GM20431 (cell line): Measurements from ENCODE around the gene GLRX2.

Source experiments
- in situ Hi-C: fragments of 300-500 bp; cut with MseI, MboI; formaldehyde crosslinking; loops from one replicate; pipeline ENCODE4 v1.15.0; 2020; ENCODE audit warnings: low sequenced_read_pairs; ENCODE audit not compliant: unreplicated experiment

Gene GLRX2

DNA sequence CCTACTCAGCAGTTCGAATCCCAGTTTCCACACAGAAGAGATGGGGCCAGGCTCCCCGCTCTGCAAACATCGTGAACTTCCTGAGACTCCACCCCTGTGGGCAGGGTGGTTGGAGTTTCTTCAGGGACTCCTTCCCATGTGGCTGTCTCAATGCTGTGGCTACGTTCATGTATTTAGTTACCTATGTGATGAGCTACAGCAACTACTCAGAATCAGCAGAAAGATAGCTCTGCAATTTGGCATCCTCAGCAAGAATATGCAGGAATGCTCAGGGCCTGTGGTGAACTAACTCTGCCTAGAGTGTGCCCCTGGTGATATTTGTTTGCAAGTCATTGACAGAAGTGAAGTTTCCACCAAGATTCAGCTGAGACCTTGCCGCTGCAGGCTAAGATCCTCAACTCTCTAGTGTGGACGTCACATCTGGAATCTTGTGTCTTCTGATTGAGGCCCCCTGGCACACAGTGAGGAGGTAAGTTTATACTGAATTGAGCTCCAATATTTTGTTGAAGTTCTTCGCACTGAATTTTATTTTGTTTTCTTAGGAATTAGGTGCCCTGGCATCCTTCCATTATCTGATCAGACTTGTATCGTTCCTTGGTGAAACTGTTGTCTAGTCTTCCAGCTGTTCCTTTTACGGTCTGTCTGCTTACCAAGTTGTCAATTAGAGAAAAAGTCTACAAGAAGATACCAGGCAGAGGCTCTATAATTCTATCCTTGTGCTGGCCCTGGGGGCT lies 8.2 kb upstream of the GLRX2 start:
- in situ Hi-C loops = no loop called here

DNA sequence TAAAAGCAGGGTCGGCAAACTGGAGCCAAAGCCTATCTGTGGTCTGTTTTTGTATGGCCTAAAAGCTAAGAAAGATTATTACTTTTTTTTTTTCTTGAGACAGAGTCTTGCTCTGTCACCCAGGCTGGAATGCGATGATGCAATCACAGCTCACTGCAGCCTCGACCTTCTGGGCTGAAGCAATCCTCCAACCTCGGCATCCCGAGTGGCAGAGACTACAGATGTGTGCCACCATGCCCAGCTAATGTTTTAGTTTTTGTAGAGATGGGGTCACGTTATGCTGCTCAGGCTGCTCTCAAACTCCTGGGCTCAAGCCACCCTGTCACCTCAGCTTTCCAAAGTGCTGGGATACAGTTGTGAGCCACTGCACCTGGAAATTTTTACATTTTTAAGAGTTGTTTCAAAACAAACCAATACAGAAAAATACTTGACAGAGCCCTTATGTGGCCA lies 6.5 kb upstream of the GLRX2 start:
- in situ Hi-C loops = no loop called here

DNA sequence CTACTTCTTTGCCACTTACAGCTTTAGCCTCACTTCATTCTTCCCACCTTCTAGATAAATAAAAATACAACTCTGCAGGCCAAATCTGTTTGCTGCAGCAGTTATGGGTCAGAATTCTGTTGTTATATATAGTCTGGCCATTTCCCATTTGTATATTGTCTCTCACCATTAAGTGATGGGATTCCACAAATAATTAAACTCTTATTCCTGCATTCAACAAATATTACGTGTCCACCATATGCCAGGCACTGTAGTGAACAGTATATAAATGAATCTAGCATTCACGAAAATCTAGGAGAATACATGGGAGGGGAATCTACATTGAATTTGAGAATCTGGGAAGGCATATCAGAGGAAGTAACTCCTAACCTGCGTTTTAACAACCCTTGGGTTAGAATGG lies 5.7 kb upstream of the GLRX2 start:
- in situ Hi-C loops = no loop called here

DNA sequence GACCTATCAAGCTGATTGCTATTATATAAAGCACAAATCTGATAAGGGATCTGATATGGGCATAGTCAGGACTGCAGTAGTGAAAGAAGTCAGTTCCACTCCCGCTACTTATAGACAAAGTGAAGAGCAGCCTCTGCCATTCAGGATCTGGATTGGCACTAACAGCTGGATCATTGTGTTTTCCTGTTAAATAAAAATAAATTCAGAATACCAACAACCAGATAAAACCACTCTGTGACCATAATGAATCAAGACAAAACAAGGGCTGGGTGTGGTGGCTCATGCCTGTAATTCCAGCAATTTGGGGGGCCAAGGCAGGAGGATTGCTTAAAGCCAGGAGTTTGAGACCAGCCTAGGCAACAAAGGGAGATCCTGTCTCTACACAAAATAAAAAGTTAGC lies 5.0 kb upstream of the GLRX2 start:
- in situ Hi-C loops = no loop called here

DNA sequence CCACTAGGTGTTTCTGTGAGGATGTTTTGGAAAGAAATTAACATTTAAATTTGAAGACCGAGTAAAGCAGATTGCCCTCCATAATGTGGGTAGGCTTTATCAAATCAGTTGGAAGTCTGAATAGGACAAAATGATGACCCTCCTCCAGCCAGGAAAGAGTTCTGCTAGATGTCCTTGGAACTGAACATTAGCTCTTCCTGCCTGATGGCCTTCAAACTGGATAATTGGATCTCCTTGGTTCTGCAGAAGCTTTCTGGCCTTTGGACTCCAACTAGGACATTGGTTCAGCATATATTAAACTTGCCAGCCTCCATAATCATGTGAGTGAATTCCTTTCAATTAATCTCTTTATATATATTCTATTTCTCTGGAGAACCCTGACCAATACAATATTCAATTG lies 4.4 kb upstream of the GLRX2 start:
- in situ Hi-C loops = no loop called here

DNA sequence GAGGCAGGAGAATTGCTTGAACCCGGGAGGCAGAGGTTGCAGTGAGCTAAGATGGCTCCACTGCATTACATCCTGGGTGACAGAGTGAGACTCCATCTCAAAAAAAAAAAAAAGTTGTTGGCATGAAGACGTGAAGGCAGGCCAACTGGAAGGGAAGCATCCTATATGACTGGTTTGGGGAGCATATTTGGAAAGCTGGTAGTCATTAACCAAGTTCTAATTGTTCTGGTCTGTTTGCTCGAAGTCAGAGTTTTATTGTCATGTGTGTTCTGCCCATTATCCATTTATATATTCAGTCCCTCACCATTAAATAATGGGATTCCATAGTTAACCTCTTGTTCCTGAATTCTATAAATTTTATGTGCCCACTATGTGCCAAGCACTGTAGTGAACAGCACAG lies 3.3 kb upstream of the GLRX2 start:
- in situ Hi-C loops = no loop called here

DNA sequence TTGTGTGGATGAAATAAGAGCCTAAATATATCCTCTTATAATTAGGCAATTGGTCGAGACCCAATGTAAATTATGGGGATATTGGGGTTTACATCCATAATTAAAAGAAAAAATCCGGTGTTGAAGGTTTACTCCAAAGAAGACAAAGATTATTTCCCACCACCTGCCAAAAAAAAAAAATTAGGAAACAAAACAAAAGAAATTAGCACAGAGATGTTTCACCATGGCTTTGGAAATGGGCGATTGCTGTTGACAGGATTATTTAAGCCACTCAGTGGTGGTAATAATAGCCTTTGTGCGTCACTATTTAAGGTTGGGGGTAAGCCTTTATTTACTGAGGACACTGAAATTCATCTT lies 585 bp upstream of the GLRX2 start:
- in situ Hi-C loops = no loop called here

DNA sequence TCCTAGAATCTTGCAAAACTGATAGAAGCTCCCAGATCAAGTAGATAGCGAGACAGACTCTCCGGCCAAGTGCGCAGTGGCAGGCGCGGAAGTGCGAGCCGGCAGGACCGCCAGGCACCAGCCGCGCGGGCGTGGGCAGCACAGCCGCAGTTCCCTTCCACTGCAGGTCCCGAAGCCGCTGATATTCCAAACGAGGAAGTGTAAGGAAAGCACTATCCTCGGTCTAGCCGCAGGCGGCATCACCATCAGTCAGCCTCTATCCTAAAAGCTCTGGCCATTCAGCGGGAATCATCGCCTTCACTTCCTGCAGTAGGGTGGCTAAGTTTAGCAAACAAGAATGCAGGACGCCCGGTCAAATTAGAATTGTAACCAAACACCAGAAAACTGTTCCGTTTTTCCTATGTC lies 710 bp downstream of the GLRX2 start:
- in situ Hi-C loops = no loop called here

DNA sequence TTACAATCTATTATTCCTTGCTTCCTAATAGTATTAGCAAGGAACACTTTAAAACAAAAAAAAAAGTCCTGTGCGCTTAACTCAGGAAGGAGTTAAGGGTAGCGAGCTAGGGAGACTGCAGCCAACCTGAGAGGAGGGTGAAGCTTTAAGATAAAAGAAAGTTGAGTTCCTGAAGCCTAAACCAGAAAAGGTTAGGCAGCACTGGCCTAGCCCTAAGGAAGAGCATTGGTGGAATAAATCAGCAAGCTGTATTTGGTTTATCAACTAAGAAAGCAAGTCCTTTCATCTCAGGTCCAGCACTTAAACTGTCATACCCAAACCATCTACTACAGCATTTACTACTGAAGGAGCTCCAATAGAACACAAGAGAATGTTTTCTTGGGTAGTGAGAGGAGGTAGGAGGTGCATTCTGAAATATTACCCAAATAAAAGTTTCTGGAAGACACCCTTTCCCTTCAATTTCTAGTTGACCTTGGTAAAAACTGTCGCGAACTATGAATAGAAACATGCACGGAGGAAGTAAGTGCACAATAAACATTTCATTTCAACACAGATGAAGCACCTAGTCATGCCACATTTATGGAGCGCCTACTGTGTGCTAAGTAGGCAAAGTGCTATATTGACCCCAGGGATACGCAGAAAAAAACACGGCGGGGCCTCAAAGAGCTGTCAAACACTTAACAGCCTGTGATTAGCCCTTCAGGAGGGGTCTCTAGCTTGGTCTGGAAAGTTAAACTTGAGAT lies 1.3 kb downstream of the GLRX2 start:
- in situ Hi-C loops = no loop called here

DNA sequence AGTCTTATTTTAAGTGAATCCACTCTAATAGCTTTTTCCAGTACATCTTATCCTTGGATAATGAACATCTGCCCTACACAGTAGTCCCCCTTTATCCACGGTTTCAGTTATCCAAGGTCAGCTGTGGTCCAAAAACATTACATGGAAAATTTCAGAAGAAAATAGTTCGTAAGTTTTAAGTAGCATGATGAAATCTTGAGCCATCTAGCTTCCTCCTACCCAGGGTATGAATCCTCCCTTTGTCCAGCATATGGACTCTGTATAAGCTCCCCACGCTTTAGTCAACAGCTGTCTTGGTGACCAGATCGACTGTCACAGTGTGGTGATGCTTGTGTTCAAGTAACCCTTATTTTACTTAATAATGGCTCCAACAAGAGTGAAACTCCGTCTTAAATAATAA lies 2.6 kb downstream of the GLRX2 start:
- in situ Hi-C loops = no loop called here

DNA sequence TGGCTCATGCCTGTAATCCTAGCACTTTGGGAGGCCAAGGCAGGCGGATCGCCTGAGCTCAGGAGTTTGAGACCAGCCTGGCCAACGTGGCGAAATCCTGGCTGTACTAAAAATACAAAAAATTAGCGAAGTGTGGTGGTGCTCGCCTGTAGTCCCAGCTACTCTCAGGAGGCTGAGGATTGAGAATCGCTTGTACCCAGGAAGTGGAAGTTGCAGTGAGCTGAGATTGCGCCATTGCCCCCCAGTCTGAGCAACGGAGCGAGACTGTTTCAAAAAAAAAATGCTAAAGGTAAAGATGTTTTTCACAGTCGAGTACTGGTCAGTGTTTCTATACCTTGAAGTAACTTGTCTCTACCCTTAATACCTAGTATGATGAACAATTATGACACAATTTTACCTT lies 11.1 kb downstream of the GLRX2 start:
- in situ Hi-C loops = no loop called here

DNA sequence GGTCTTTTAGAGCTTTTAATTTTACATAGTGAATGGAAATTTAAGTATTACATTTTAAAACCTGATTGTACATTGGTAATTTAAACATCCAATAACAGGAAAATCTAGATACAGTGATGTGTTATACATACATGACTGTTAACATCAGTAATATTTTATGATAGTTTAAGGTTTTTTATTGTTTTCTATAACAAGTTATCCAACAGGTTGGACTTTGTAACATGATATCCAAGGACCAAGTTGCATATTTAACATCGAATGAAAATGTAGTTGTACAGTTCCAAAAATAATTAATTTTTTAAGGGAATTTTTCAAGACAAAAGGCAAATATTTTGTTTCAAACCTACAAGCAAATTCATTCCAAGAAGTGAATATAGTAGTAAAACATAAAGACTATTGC lies 14.3 kb downstream of the GLRX2 start:
- in situ Hi-C loops = no loop called here

DNA sequence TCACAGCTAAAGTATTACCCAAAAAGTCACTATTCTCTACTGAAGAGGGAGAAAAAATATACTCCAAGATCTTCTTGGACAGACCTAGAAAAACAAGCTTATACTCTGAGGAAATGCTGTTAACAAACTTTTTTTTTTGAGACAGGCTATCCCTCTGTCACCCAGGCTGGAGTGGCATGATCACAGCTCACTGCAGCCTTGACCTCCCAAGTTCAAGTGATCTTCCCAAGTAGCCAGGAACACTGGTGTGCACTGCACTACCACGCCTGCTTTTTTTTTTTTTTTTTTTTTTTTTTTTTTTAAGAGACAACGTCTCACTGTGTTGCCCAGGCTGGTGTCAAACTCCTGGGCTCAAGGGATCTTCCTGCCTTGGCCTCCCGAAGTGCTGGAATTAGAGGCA lies 17.3 kb downstream of the GLRX2 start:
- in situ Hi-C loops = no loop called here

DNA sequence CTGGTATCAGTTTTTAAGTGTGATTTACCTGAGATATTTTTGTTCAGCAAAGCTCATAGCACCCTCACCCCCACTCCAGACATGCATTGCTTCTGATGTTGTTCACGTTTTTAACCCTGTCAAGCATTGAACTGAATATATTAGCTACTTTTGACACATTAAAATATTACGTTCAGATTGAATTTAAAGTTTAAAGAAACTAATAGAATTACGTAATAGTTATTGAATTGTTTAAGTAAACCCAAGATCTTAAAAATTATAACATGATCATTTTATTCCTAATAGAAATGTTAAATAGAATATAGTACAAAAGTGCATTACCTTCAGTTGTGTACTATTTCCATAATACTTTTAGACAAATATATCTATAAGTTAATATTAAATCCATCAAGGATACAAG lies 18.9 kb downstream of the GLRX2 start:
- in situ Hi-C loops = no loop called here

DNA sequence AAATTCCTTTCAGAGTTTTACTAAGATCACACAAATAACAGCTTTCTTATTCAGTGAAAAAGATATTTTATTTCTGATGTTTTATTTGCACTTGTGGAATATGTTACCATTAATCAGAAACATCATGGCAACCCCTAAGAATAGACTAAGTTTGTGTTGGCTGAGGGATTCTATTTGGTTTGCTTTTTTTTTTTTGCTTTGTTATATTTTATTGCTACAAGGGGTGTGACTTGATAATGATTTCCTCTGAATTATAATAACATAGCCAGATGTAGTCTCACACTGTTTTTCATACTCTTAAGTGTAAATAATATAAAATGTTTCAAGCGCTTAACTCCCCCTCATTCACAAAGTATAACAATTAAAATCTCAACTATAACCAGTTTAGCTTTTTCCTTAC lies 20.0 kb downstream of the GLRX2 start:
- in situ Hi-C loops = no loop called here

DNA sequence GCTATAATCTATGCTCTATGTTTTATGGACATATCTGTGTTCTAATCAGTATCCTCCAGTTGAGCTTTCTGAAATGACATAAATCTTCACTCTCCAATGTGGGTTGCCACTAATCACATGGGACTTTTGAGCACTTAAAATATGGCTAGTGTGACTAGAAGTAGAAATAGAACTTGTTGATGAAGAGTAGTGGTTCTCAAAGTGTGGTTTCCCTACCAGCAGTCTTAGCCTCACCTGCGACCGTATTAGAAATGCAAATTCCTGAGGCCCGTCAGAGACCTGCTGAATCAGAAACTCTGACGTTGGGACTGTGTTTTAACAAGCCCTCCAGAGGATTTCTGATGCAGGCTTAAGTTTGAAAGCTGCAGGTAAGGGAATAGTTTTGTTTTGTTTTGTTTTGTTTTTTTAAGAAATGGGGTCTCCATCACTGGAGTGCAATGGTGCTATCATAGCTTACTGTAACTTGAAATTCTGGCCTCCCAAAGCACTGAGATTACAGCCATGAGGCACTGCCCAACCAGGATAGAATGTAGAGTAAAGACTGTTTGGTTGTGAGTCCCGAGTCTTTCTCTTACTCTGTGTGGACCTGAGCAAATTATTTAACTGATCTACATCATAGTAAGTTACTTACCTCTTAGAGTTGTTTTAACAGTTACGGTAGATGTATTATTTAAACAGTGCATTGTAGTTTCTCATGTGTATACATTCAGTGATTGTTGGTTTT lies 21.7 kb downstream of the GLRX2 start:
- in situ Hi-C loops = no loop called here

DNA sequence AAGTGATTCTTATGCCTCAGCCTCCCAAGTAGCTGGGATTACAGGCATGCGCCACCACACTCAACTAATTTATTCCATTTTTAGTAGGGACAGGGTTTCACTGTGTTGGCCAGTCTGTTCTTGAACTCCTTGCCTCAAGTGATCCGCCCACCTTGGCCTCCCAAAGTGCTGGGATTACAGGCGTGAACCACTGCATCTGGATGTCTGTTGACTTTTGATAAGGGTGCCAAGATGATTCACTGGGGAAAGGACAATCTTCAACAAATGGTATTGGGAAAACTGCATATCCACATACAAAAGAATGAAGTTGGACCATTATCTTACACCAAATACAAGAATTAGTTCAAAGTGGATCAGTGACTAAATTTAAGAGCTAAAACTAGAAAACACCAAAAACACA lies 26.0 kb downstream of the GLRX2 start:
- in situ Hi-C loops = no loop called here

DNA sequence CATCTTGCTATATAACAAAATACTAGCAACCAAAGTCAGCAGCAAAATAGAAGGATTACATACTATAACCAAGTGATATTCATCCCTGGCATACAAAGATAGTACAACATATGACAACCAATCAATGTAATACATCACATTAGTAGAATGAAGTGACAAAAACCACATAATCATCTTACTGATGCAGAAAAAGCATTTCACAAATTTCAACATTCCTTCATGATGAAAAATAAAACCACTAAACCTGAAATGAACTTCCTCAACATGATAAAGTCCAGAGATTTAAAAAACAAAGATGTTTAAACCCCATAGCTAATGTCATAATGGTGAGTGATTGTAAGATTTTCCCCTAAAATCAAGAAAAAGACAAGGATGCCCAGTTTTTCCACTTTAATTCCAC lies 27.2 kb downstream of the GLRX2 start:
- in situ Hi-C loops = no loop called here

DNA sequence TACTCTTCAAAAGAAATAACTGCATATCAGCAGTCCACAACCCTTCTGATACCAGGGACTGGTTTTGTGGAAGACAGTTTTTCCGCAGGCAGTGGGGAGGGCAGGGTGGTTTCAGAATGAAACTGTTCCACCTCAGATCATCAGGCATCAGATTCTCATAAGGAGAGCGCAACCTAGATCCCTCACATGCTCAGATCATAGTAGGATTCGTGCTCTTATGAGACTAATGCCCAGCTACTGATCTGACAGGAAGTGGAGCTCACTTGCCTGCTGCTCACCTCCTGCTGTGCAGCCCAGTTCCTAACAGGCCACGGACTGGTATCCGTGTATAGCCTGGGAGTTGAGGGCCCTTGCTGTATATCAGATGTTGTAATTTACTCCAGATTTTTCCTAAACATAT lies 34.3 kb downstream of the GLRX2 start:
- in situ Hi-C loops = no loop called here

DNA sequence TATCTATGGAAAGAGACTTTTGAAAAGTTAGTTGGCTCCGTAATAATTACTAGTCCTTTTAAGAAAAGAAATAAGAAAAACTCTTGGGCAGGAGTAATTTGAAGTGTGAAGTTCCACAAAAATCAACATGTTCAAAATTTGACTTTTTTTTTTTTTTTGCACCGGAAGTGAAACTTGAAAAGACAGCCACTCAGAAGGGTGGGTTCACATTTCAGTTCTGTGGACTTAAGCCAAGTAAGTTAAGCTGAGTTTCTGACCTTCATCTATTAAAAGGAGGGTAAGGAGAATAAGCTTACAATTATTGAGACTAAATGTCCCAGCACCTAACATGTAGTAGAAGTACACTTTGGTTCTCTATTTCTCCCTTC lies 34.8 kb downstream of the GLRX2 start:
- in situ Hi-C loops = no loop called here

DNA sequence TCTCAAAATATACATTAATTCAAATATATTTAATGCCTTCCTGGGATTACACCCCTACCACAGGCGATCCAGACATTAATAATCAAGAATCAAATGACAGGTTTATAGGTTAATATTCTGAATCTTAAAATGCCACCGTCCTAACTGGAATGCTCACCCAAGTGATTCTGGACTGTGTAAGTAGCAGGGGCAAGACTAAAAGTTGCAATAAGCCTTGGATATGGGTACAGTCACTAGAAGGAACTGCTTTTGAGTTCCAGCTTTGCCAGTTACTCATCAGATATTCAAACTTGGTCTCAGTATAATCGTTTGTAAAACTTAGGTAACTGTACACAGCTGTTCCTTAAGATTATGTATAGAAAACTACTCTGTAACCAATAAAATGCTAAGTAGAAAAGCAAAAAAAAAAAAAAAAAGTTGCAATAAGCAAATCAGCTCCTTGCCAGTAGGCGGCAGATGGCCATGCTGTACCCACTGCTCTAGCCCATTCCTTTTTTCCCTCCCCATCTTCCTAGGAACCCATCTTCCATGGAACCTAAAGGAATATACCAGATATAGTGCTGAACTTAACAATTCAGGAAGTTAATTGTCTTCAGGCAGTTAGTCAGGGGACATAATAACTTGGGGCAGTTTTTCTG lies 35.3 kb downstream of the GLRX2 start:
- in situ Hi-C loops = no loop called here
